SK-N-SH (cell line): ENCODE results near the gene OTC. TPM values are rescaled to one million over a fixed set of nuclear protein-coding genes. Genes with fewer than 3 reads are reported as not detected.

Experiments used
- CTCF ChIA-PET: fragments of 300-600, 350-600 bp; formaldehyde crosslinking; extraction: SDS; loops from one replicate; lab custom pipeline; 2021; lab: Yijun Ruan, JAX
- POLR2A ChIA-PET: fragments of 350-600 bp; sonication (Branson Sonifier 250); formaldehyde crosslinking; extraction: SDS; loops from one replicate; lab custom pipeline; 2020; ENCODE audit warnings: antibody characterized with exemption, inconsistent platforms; lab: Yijun Ruan, JAX
- DNase-seq: peaks from one replicate; pipeline ENCODE4 v3.0.0; 2012
- H2AFZ ChIP-seq: fragments of 200-600 bp; sonication (generic); 2 replicates; pipeline ENCODE4 v1.8.1; 2016; ENCODE audit warnings: antibody characterized with exemption, mild to moderate bottlenecking, low read depth
- H3F3A ChIP-seq: fragments of 200-600 bp; sonication (generic); replicated peaks from 2 replicates; pipeline ENCODE3; 2016; ENCODE audit warnings: antibody characterized with exemption, mild to moderate bottlenecking; ENCODE audit not compliant: insufficient read depth
- H3K27ac ChIP-seq, 2 experiments: fragments of 200-500 bp in 1 of 2; fragments of 200-600 bp in 1 of 2; sonication (Bioruptor generic) in 1 of 2; sonication (generic), shearing (Covaris generic) in 1 of 2; 2 replicates each; pipeline versions ENCODE4 v1.5.1 to v1.6.1; 2014 to 2016; ENCODE audit warnings: low read depth in 2 of 2, inconsistent platforms in 1 of 2, low read length in 1 of 2, mild to moderate bottlenecking in 1 of 2, mixed read lengths in 1 of 2
- H3K27me3 ChIP-seq: fragments of 200-600 bp; sonication (generic), shearing (Covaris generic); 2 replicates; pipeline ENCODE4 v1.6.1; 2016; ENCODE audit warnings: mixed run types; ENCODE audit not compliant: insufficient read depth
- H3K36me3 ChIP-seq, 2 experiments: fragments of 200-500 bp in 1 of 2; fragments of 200-600 bp in 1 of 2; sonication (Bioruptor generic) in 1 of 2; sonication (generic) in 1 of 2; replicated peaks in 1 of 2; 2 replicates each; pipeline versions ENCODE3 to v1.5.1; 2014 to 2016; ENCODE audit warnings: low read length in 1 of 2, mild to moderate bottlenecking in 1 of 2; ENCODE audit not compliant: insufficient read depth in 2 of 2, control insufficient read depth in 1 of 2
- H3K4me1 ChIP-seq, 2 experiments: fragments of 200-500 bp in 1 of 2; fragments of 200-600 bp in 1 of 2; sonication (Bioruptor generic) in 1 of 2; sonication (generic), shearing (Covaris generic) in 1 of 2; 2 replicates each; pipeline versions ENCODE4 v1.5.1 to v1.6.1; 2014 to 2016; ENCODE audit warnings: low read depth in 1 of 2, low read length in 1 of 2, mixed run types in 1 of 2; ENCODE audit not compliant: insufficient read depth in 2 of 2, control insufficient read depth in 1 of 2
- H3K4me2 ChIP-seq: fragments of 200-600 bp; sonication (generic), shearing (Covaris generic); 2 replicates; pipeline ENCODE4 v1.6.1; 2017; ENCODE audit warnings: mixed run types
- H3K4me3 ChIP-seq, 2 experiments: fragments of 200-500 bp in 1 of 2; fragments of 200-600 bp in 1 of 2; sonication (Bioruptor generic) in 1 of 2; sonication (generic), shearing (Covaris generic) in 1 of 2; 2 replicates each; pipeline versions ENCODE4 v1.5.1 to v1.8.1; 2014 to 2016; ENCODE audit warnings: low read depth in 2 of 2, inconsistent platforms in 1 of 2, low read length in 1 of 2, mild to moderate bottlenecking in 1 of 2, mixed read lengths in 1 of 2, moderate library complexity in 1 of 2
- H3K79me2 ChIP-seq: fragments of 200-600 bp; sonication (generic); 2 replicates; pipeline ENCODE4 v1.8.1; 2017; ENCODE audit warnings: mild to moderate bottlenecking; ENCODE audit not compliant: insufficient read depth
- H3K9ac ChIP-seq: fragments of 200-600 bp; sonication (generic); 2 replicates; pipeline ENCODE4 v1.6.1; 2017; ENCODE audit warnings: mixed run types
- H3K9me2 ChIP-seq: fragments of 200-600 bp; sonication (generic); 2 replicates; pipeline ENCODE4 v1.6.1; 2017; ENCODE audit warnings: mixed run types
- H3K9me3 ChIP-seq: fragments of 200-600 bp; sonication (generic); 2 replicates; pipeline ENCODE4 v1.6.1; 2017; ENCODE audit warnings: mixed run types, mild to moderate bottlenecking, moderate library complexity
- H4K20me1 ChIP-seq: fragments of 200-600 bp; sonication (generic); 2 replicates; pipeline ENCODE4 v1.6.1; 2017; ENCODE audit warnings: mild to moderate bottlenecking, mixed run types; ENCODE audit not compliant: insufficient read depth
- ELF1 ChIP-seq: IDR thresholded peaks from 2 replicates; pipeline ENCODE4 v1.4.0; 2012
- EP300 ChIP-seq, 2 experiments: IDR thresholded peaks; 2 replicates each; pipeline versions ENCODE4 v1.4.0 to v1.6.1; 2012; ENCODE audit warnings: borderline replicate concordance in 1 of 2, low read depth in 1 of 2, low read length in 1 of 2
- FOXM1 ChIP-seq: IDR thresholded peaks from 2 replicates; pipeline ENCODE4 v1.4.0; 2012; ENCODE audit warnings: low read depth, mild to moderate bottlenecking
- MAX ChIP-seq: IDR thresholded peaks from 2 replicates; pipeline ENCODE4 v1.4.0; 2012; ENCODE audit warnings: low read depth
- MXI1 ChIP-seq: IDR thresholded peaks from 2 replicates; pipeline ENCODE4 v1.6.1; 2012; ENCODE audit warnings: mild to moderate bottlenecking, low read depth, low read length, improper control_type of control experiment
- NRF1 ChIP-seq: IDR thresholded peaks from 2 replicates; pipeline ENCODE4 v1.6.1; 2012; ENCODE audit warnings: low read depth, mild to moderate bottlenecking, low read length
- RAD21 ChIP-seq: IDR thresholded peaks from 2 replicates; pipeline ENCODE4 v1.6.1; 2012; ENCODE audit warnings: mild to moderate bottlenecking, low read length
- TAF1 ChIP-seq: IDR thresholded peaks from 2 replicates; pipeline ENCODE4 v1.6.1; 2012; ENCODE audit warnings: low read depth, mild to moderate bottlenecking, low read length, moderate library complexity, borderline replicate concordance
- TCF12 ChIP-seq: IDR thresholded peaks from 2 replicates; pipeline ENCODE4 v1.4.0; 2012
- YY1 ChIP-seq: IDR thresholded peaks from 2 replicates; pipeline ENCODE4 v1.4.0; 2012; ENCODE audit warnings: low read depth, mild to moderate bottlenecking
- WGBS: methylation state at CpG from one replicate; pipeline ENCODE4 v1.1.6; 2017; ENCODE audit warnings: low lambda C conversion rate; 5-methylcytosine and 5-hydroxymethylcytosine counted together
- polyA plus RNA-seq, 3 experiments: library from polyadenylated mRNA; depleted of rRNA; stranded (reverse); fragments of >200 nt; gene quantifications; 2 replicates each; pipeline ENCODE4 v1.2.3, GENCODE V29; 2012
- TF ChIP-seq, protein P1 (sequence below): IDR thresholded peaks from 2 replicates; pipeline ENCODE4 v1.6.1; 2012; ENCODE audit warnings: mild to moderate bottlenecking, low read depth, low read length, moderate library complexity
- TF ChIP-seq, protein P2 (sequence below): fragments of 150-350 bp; IDR thresholded peaks from 2 replicates; pipeline ENCODE4 v1.6.1; 2017; ENCODE audit warnings: antibody characterized with exemption, low read length, low read depth, borderline replicate concordance
- TF ChIP-seq, protein P3 (sequence below): IDR thresholded peaks from 2 replicates; pipeline ENCODE4 v1.4.0; 2012; ENCODE audit warnings: low read depth, borderline replicate concordance

Gene OTC
- polyA plus RNA-seq, 1 of the 3 experiments (the other 2 are of a cell fraction): not detected

DNA sequence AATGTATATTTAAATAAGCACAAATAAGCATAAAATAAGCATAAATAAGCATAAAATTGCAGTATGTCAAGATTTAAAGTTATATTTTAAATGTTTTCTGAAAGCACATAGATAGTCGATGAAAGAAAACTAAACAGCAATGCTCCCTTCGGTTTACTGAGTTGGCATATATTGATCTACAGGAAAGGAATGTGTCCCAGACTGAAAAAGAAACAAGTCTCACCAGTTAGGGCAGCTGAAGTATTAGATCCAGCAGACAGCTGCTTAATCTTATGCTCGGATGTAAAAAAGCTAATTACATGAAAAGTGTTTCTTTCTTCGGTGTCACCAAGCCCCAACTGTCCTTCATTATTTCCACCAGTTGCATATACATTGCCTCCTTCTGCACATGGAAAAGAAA, 33.8 kb upstream of the OTC start:
- CTCF ChIA-PET: interaction anchor here (1.4 kb wide), 1 partner anchor 9 kb away, joined by 4 read pairs; the partner anchor contains the start of gene RPGR
- no peak overlapping the region for H3K9ac ChIP-seq
- H3K9me3 ChIP-seq: no peaks in the 10 kb centered on the region
- H3K4me3 ChIP-seq: no peak overlapping the region
- H2AFZ ChIP-seq: no peak overlapping the region
- H3K4me2 ChIP-seq: no peak overlapping the region
- DNase-seq: no peak
- H3K4me1 ChIP-seq: no peaks in the 10 kb centered on the region
- H3K79me2 ChIP-seq: no peaks in the 10 kb centered on the region
- no peak overlapping the region for H3K27ac ChIP-seq
- H3K27me3 ChIP-seq: no peaks in the 10 kb centered on the region
- H3K9me2 ChIP-seq: no peaks in the 10 kb centered on the region
- TF ChIP-seq, protein P1, sequence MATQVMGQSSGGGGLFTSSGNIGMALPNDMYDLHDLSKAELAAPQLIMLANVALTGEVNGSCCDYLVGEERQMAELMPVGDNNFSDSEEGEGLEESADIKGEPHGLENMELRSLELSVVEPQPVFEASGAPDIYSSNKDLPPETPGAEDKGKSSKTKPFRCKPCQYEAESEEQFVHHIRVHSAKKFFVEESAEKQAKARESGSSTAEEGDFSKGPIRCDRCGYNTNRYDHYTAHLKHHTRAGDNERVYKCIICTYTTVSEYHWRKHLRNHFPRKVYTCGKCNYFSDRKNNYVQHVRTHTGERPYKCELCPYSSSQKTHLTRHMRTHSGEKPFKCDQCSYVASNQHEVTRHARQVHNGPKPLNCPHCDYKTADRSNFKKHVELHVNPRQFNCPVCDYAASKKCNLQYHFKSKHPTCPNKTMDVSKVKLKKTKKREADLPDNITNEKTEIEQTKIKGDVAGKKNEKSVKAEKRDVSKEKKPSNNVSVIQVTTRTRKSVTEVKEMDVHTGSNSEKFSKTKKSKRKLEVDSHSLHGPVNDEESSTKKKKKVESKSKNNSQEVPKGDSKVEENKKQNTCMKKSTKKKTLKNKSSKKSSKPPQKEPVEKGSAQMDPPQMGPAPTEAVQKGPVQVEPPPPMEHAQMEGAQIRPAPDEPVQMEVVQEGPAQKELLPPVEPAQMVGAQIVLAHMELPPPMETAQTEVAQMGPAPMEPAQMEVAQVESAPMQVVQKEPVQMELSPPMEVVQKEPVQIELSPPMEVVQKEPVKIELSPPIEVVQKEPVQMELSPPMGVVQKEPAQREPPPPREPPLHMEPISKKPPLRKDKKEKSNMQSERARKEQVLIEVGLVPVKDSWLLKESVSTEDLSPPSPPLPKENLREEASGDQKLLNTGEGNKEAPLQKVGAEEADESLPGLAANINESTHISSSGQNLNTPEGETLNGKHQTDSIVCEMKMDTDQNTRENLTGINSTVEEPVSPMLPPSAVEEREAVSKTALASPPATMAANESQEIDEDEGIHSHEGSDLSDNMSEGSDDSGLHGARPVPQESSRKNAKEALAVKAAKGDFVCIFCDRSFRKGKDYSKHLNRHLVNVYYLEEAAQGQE: no peak
- TF ChIP-seq EP300 (IDR thresholded peaks at IDR 0.05; ENCODE audit: borderline replicate concordance in 1 of 2, low read depth in 1 of 2, low read length in 1 of 2) (no peak), NRF1 (no peak), ELF1 (no peak), FOXM1 (no peak)
- no peaks in the 10 kb centered on the region for H4K20me1 ChIP-seq
- no peaks in the 10 kb centered on the region for H3F3A ChIP-seq
- WGBS: 48% methylated on average over 4 of the region's 4 CpGs
- POLR2A ChIA-PET: no interaction called here
- peaks cover 0 to 5% of the 10 kb centered on the region in 2 experiments for H3K36me3 ChIP-seq

DNA sequence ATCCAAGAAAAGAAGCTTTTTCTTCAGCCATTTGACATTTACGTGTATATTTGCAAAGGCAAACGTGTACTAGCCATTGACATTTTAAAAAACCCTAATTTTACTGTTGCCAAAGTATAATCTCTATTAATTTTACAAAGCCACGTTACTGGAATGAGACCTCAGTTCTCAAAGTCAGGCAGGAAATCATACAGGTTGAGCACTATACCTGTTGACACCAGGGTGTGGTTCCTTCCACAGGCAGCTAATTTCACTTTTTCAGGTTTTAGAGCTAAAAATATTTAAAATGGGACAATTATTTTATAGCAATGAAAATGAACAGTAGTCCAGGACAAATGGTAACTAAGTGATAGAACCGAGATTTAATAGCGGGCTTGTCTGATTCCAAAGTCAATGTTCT, 31.6 kb upstream of the OTC start:
- no peaks in the 10 kb centered on the region for H3K27me3 ChIP-seq
- no peak overlapping the region for H3K9ac ChIP-seq
- no peaks in the 10 kb centered on the region for H4K20me1 ChIP-seq
- H3K36me3 ChIP-seq: peaks cover 0 to 5% of the 10 kb centered on the region in 2 experiments
- no peaks in the 10 kb centered on the region for H3K9me3 ChIP-seq
- no peaks in the 10 kb centered on the region for H3K4me1 ChIP-seq
- H3K4me3 ChIP-seq: no peak overlapping the region
- H3K9me2 ChIP-seq: no peaks in the 10 kb centered on the region
- no peak for DNase-seq
- ChIA-PET CTCF (interaction anchor here (1.2 to 1.9 kb wide), 3 partner anchors 12 to 129 kb away, joined by 3 to 4 read pairs (median 4); no protein-coding TSS in a partner anchor), POLR2A (no interaction called here)
- H3K79me2 ChIP-seq: peaks cover 16% of the 10 kb centered on the region; the same call in 1 of the 2 replicates
- TF ChIP-seq TAF1: no peak
- TF ChIP-seq, protein P1: no peak
- no peak for TF ChIP-seq NRF1
- no peak for TF ChIP-seq FOXM1
- no peak for TF ChIP-seq RAD21
- TF ChIP-seq, protein P2, sequence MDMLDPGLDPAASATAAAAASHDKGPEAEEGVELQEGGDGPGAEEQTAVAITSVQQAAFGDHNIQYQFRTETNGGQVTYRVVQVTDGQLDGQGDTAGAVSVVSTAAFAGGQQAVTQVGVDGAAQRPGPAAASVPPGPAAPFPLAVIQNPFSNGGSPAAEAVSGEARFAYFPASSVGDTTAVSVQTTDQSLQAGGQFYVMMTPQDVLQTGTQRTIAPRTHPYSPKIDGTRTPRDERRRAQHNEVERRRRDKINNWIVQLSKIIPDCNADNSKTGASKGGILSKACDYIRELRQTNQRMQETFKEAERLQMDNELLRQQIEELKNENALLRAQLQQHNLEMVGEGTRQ: no peak
- TF ChIP-seq MAX: no peak
- TF ChIP-seq TCF12: no peak
- no peak for TF ChIP-seq ELF1
- TF ChIP-seq, protein P3, sequence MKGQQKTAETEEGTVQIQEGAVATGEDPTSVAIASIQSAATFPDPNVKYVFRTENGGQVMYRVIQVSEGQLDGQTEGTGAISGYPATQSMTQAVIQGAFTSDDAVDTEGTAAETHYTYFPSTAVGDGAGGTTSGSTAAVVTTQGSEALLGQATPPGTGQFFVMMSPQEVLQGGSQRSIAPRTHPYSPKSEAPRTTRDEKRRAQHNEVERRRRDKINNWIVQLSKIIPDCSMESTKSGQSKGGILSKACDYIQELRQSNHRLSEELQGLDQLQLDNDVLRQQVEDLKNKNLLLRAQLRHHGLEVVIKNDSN: no peak
- no peak for TF ChIP-seq MXI1
- no peak for TF ChIP-seq YY1
- 51% methylated on average over 5 of the region's 5 CpGs for WGBS
- no peaks in the 10 kb centered on the region for H3F3A ChIP-seq
- no peak overlapping the region for H3K27ac ChIP-seq
- no peak overlapping the region for H2AFZ ChIP-seq
- H3K4me2 ChIP-seq: no peak overlapping the region
